Measurements from ENCODE around the gene HOXB2.

GRCh38 chr17:48494335-48494734, 50.6 kb downstream of the HOXB2 start:
- TF ChIP-seq CTCF (IDR thresholded peaks at IDR 0.05; ENCODE audit: borderline replicate concordance, extremely low read depth, low read length, poor library complexity, severe bottlenecking) (no peak), EZH2 (IDR thresholded peaks at IDR 0.05; ENCODE audit: borderline replicate concordance, low read depth, low read length, severe bottlenecking) (no peak)

All from DND-41 (cell line).